Measurements from ENCODE around the gene MTFP1. TPM values are rescaled to one million over a fixed set of nuclear protein-coding genes. Genes with fewer than 3 reads are reported as not detected.
"Not testable (repeated sequence)": the region's sequence is repeated elsewhere in the genome, so short reads cannot be mapped to it uniquely, and the experiment has no call there.

MTFP1 gene
- total RNA-seq, 1 donor from 2014 or later = 19.7 TPM

DNA sequence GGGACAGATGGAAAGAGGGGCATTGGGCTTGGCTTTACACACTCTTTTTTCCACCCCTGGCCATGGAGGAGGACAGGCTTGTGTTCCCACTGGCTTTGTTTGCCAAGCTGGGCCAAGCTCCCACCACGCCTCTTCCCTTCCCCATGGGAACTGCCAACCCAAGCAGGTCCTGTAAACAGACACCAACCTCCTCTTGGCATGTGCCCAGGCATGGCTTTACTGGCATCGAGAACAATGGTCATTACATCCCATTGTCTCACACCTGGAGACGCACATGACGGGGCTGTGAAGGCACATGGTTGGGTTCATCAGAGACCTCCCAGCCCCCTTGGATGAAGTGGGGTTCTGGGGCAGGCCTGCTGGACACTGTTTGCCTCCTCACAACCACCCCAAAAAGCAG, 34.6 kb downstream of the MTFP1 start:
- Histone ChIP-seq H3K27ac (replicated peaks) (no peak overlapping the region), H3K4me3 (no peak overlapping the region), H3K9me3 (replicated peaks) (no peaks in the 10 kb centered on the region), H3K27me3 (ENCODE audit: low read depth) (peaks cover 37% of the 10 kb centered on the region), H3K36me3 (no peaks in the 10 kb centered on the region), H3K4me1 (no peaks in the 10 kb centered on the region)
- TF ChIP-seq, protein P1, sequence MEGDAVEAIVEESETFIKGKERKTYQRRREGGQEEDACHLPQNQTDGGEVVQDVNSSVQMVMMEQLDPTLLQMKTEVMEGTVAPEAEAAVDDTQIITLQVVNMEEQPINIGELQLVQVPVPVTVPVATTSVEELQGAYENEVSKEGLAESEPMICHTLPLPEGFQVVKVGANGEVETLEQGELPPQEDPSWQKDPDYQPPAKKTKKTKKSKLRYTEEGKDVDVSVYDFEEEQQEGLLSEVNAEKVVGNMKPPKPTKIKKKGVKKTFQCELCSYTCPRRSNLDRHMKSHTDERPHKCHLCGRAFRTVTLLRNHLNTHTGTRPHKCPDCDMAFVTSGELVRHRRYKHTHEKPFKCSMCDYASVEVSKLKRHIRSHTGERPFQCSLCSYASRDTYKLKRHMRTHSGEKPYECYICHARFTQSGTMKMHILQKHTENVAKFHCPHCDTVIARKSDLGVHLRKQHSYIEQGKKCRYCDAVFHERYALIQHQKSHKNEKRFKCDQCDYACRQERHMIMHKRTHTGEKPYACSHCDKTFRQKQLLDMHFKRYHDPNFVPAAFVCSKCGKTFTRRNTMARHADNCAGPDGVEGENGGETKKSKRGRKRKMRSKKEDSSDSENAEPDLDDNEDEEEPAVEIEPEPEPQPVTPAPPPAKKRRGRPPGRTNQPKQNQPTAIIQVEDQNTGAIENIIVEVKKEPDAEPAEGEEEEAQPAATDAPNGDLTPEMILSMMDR (IDR thresholded peaks at IDR 0.05; ENCODE audit: borderline replicate concordance) = no peak
- no peak for DNase-seq
- intact Hi-C loops (cut with micrococcal nuclease) = no loop called here

DNA sequence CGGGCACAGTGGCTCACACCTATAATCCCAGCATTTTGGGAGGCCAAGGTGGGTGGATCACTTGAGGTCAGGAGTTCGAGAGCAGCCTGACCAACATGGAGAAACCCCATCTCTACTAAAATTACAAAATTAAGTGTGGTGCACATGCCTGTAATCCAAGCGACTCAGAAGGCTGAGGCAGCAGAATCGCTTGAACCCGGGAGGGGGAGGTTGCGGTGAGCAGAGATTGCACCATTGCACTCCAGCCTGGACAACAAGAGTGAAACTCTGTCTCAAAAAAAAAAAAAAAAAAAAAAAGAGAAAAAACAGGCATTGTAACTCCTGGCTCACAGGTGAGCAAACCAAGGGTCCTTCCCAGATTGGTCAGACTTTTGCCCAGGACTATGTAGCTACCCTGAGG, 35.0 kb downstream of the MTFP1 start:
- H3K9me3 ChIP-seq (replicated peaks); H3K4me1 ChIP-seq; DNase-seq; intact Hi-C loops (cut with micrococcal nuclease); H3K27ac ChIP-seq (replicated peaks); H3K4me3 ChIP-seq; H3K36me3 ChIP-seq: not testable (repeated sequence)
- peaks cover 38% of the 10 kb centered on the region for H3K27me3 ChIP-seq (ENCODE audit: low read depth)

DNA sequence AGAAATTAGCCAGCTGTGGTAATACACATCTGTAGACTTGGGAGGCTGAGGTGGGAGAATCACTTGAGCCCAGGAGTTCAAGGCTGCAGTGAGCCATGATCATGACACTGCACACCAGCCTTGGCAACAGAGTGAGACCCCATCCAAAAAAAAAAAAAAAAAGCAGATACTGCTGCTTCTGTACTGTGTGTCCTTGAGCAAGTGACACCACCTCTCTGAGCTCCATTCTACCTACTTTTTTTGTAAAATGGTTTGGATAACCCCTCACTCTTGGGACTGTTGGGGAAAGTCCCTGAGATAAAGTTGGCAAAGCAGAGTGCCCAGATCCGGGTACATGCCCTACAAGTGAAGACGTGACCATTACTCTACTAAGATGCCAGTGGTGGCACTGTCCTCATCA, 43.6 kb downstream of the MTFP1 start:
- intact Hi-C loops (cut with micrococcal nuclease) = no loop called here
- H3K4me3 ChIP-seq = no peak overlapping the region
- no peak for DNase-seq

DNA sequence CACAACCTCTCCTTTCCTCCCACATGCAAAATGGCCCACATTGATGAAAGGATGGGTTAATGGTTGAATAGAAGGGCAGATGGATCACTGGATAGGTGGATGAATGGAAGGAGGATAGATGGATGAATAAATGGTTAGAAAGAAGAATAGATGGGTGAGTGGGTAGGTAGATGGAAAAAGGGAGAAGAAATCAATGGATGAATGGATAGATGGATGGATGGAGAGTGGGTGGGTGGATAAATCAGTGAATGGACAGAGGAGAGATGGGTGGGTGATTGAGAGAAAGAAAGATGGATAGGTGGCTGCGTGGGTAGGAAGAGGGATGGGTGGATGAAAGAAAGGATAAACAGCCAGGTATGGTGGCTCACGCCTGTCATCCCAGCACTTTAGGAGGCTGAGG, 45.1 kb downstream of the MTFP1 start:
- no peaks in the 10 kb centered on the region for H3K4me1 ChIP-seq
- intact Hi-C loops (cut with micrococcal nuclease) = no loop called here
- no peak for DNase-seq
- H3K4me3 ChIP-seq = no peak overlapping the region
- no peaks in the 10 kb centered on the region for H3K36me3 ChIP-seq
- H3K27ac ChIP-seq (replicated peaks) = no peak overlapping the region
- no peaks in the 10 kb centered on the region for H3K9me3 ChIP-seq (replicated peaks)
- TF ChIP-seq, protein P1 (IDR thresholded peaks at IDR 0.05; ENCODE audit: borderline replicate concordance) = no peak
- peaks cover 71% of the 10 kb centered on the region for H3K27me3 ChIP-seq (ENCODE audit: low read depth)

More for the DNA sequence above, 43.6 kb downstream of the MTFP1 start:
- no peaks in the 10 kb centered on the region for H3K36me3 ChIP-seq
- TF ChIP-seq, protein P1 (IDR thresholded peaks at IDR 0.05; ENCODE audit: borderline replicate concordance) = no peak
- peaks cover 71% of the 10 kb centered on the region for H3K27me3 ChIP-seq (ENCODE audit: low read depth)
- H3K9me3 ChIP-seq (replicated peaks) = no peaks in the 10 kb centered on the region
- no peaks in the 10 kb centered on the region for H3K4me1 ChIP-seq
- no peak overlapping the region for H3K27ac ChIP-seq (replicated peaks)

DNA sequence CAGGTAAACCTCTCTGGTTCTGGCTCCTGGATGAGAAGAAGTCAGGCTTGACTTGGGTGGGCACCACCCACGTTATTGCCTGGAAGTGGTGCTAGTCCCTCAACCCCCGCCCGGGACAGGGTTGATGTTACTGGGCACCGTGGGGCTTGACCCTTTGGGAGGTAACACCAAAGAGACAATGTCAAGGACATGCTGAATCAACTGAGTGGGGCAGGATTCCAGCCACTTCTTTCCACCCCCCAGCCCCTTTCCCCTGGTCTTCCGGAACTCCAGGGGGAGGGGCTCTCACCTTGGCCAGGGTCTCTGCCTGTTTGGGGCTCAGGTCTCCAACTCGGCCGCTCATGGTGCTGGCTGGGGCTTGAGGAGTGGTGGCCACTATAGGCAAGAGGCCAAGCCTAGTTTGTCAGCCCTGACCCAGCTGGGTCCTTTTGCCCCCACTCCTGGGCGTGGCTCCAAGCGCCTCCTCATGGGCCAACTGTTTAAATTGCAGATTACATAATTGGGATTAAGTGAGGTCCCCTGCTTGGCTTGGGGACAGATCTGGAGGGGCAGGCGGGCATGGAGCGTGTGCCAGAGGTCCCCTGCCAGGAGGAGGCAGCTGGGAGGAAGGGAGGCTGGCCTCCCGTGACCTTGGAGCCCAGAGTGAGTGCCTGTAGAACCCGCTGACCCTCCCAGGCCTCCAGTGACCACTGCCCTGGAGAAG, 46.2 kb downstream of the MTFP1 start, which contains the start of gene SEC14L3:
TSS of gene SEC14L3 (minus strand) at position 402 of the 703 bp plus-strand sequence. CDS start at position 343, 59 bp downstream.
- peaks cover 78% of the 10 kb centered on the region for H3K27me3 ChIP-seq (ENCODE audit: low read depth)
- no peaks in the 10 kb centered on the region for H3K4me1 ChIP-seq
- no peak within 1 kb of the TSS for H3K27ac ChIP-seq (replicated peaks)
- no peak for DNase-seq
- H3K4me3 ChIP-seq = no peak within 1 kb of the TSS
- H3K9me3 ChIP-seq (replicated peaks) = no peaks in the 10 kb centered on the region
- TF ChIP-seq, protein P1 (IDR thresholded peaks at IDR 0.05; ENCODE audit: borderline replicate concordance) = no peak
- no peaks in the 10 kb centered on the region for H3K36me3 ChIP-seq
- intact Hi-C loops (cut with micrococcal nuclease) = no loop called here

DNA sequence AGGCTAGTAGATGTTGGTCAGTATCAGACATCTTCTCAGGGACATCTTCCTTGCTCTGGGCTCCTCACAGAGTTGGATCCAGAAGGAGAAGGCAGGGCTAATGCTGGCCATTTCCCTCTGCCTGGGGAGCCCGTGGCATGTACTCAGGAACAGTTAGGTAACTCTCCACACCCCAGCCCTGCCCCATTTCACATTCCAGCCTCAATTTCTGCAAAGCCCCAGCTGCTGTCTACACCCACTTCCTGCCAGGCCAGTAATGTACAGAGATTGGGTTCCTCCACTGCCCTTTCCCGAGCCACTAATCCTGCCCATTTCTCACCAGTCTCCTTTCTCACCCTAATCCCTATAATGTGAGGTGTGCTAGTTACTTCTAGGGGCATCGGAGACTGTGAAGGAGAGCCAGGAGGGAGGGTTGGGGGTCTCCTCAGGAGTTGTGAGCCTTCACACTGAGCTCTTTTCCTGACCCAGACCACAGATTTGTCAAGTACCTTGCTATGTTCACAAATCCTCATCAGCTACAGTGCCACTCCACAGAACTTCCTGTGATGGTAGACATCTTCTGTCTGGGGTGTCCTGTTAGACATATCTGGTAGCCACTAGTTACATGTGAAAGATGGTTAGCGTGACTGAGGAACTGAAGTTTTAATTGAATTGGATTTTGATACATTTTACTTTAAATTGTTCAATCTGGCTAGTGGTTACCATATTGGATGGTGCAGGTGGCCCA, 47.6 kb downstream of the MTFP1 start:
- Histone ChIP-seq H3K27me3 (ENCODE audit: low read depth) (peaks cover 90% of the 10 kb centered on the region), H3K4me3 (no peak overlapping the region), H3K36me3 (no peaks in the 10 kb centered on the region), H3K9me3 (replicated peaks) (no peaks in the 10 kb centered on the region), H3K27ac (replicated peaks) (no peak overlapping the region), H3K4me1 (no peaks in the 10 kb centered on the region)
- DNase-seq = no peak
- intact Hi-C loops (cut with micrococcal nuclease) = no loop called here
- TF ChIP-seq, protein P1 (IDR thresholded peaks at IDR 0.05; ENCODE audit: borderline replicate concordance) = no peak
